A204.1 (cell line): ENCODE data around the gene C1orf35.
A peak's percentile ranks its signal among the peaks of the same experiment; 100 is the strongest.

Experiments
- FAIRE-seq: peaks from 2 replicates; lab custom pipeline; 2012; peaks lifted over from hg19 to GRCh38; lab: Jason Lieb, UNC

Gene C1orf35

GRCh38 chr1:228109073-228109961 is 6.2 kb upstream of the C1orf35 start, which contains the start of gene MRPL55:
TSS of gene MRPL55 (minus strand) at chr1:228109299. CDS start at chr1:228108260, 1,039 bp downstream.
- FAIRE-seq, result peak; percentile 92

DNA sequence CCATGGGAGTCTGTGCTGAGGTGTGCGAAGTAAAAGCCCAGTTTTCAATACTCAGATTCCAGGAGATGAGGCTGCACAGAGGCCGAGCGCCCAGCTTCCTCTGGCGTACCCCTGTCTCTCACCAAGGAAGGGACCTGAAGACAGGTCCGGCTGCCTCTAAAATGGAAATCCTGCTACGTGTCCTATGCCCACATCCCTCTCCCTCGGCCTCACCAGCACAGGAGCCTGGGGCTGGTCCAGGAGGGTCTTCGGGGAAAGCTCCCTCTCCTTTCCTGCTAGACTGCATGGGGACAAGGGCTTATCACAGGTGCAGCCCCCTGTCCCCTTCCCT is 5.6 kb upstream of the C1orf35 start:
- no peak for FAIRE-seq

DNA sequence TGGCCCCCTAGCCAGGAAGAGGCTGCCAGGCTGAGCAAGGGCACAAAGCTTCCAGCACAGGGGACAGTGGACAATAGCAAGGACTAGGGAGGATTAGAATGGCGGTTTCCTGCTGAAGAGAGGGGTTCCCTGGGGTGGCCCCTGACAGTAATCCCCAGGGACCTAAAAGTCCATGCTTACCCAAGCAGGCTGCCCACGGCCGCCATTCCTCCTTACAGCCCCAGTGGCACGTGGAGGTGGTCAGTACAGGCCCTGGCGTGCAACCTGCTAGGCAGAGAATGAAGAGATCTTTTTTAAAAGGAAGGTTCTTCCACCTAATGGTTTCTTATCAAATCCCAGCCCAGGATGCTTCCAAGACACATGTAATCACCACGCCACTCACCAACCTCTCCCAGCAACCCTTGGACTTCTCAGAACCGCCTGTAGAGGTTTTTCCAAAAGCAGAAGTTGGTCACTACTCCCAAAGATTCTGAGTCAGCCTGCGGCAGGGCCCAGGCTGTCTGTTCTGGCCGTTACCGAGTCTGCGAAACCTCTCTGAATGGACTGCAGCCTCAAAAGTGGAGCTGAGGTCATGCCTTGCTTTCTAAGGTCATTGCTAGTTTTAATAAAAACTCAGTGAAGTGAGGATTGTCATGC is 5.0 kb upstream of the C1orf35 start:
- FAIRE-seq, result no peak

- FAIRE-seq, result no peak
These were observed 4.5 kb upstream of the C1orf35 start for GRCh38 chr1:228107636-228108035.

GRCh38 chr1:228106800-228107054 is 3.6 kb upstream of the C1orf35 start:
- FAIRE-seq, result no peak

DNA sequence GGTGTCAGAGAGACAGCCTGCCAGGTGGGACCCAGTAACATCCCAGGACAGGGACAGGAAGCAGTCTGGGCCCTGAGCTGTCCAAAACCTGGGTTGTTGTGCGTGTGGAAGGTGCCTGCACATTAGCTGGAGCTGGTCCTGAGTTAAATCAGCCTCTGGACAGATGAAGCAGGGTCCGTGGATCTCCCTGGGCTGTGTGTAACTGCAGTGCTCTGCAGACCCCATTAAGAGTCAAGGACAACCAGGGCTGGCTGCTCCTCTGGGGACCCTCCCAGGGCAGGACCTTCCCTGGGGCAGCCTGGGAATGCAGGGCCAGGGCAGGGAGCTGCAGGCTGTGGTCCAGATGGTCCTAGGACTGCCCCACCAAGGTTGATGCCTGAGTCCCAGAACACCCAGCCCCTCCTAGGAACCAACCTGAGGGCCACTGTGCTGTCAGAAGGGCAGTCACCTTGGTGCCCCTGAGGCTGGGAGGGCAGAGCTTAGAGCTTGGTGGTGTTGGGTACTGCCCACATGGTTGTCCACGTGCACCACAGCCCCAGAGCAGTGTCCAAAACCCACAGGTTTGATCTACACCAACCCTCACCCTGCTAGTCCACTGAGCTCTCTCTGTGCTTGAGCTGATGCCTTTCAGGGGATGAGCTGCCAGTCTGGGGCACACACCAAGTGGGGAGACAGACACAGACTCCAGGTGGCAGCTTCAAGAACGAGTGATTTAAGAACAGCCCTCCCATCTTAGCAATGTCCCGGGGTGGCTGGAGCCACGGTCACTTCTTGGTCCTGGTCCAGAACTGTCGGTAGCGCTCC is 3.1 kb upstream of the C1orf35 start:
- no peak for FAIRE-seq

GRCh38 chr1:228105270-228105995 is 2.3 kb upstream of the C1orf35 start:
- FAIRE-seq, result no peak

DNA sequence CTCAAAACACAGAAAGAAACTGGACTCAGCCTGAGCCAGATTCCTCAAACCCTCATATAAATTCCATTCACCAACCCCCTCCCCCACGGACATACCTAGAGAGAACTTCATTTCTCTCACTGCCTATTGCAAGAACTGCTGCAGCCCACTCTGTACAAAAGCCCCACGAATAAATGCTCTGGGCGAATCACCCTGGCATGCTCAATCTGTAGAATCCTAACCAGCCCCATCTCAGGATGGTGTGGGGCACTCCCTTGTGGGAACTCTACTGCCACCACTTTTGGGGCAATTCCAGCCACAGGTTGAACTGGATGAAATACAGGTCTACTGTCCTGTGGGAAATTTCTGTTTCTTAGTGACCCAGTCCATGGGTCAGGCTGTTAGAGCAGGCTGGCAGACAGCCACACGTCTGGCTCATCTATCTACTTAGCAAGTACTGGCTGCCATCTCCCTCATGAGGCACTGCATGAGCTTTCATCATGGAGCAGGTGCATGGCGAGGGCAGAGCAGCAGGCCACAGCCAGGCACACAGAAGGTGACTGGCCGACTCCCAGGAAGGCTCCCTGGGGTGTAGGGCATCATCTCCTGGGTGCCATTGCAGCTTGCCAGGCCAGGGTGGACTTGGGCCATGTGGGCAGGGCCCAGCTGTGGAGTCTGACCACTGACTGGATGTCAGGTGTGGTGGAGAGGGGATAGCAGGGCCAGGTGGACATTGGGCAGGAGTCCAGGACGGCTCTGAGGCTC is 1.6 kb upstream of the C1orf35 start:
- no peak for FAIRE-seq

DNA sequence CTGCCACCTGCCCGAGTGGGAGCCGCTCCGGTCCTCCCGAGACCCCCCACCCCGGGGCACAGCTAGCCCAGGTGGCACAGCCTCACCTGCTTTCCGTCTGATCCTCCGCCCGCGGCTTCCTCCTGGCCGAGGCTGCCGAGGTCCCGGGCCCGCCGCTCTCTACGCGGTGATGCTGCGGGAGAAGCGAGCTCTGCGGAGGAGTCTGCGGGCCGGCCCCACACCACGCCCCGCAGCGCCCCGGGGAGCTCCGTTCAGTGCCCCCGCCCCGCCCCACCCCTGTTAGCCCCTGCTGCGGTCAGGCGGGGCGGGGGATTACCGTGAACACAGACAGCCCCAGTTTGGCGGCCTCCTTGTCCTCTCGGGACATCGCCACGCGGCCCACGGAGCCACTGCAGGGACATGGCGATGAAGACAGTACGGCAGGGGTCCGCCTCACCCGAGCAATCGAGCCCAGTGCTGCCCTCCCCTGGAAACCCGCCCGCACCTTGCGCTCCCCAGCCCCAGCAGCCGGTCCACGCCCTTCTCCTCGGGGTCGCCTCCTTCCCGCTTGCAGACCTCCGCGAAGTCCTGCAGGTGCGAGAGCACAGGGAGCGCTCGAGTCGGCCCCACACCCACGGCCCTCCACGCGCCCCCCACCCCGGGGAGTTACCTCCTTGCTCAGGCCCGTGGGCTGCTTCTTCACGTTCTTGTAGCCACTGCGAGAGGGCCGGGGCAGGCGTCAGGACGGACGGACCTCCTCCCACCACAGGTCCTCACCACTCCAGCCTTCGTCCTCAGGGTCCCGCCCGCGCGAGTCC is 933 bp downstream of the C1orf35 start:
- FAIRE-seq, result no peak

DNA sequence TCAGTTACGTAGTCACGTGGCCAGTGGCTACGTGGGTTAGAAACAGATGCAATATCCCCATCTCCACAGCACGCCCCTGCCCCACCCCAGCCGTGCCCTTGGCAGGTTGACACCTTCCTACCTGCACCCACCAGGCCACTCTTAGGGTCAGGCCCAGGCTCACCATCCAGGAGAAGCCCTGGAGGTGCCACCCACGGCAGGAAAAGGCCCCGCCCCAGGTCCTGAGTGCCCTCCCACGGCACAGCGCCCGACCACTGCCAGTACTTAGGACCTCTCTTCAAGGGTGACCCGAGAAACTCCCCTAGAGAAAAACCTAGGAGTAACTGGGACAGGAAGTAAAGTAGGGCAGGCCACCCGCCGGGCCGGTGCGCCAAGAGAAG is 1.5 kb downstream of the C1orf35 start:
- no peak for FAIRE-seq

DNA sequence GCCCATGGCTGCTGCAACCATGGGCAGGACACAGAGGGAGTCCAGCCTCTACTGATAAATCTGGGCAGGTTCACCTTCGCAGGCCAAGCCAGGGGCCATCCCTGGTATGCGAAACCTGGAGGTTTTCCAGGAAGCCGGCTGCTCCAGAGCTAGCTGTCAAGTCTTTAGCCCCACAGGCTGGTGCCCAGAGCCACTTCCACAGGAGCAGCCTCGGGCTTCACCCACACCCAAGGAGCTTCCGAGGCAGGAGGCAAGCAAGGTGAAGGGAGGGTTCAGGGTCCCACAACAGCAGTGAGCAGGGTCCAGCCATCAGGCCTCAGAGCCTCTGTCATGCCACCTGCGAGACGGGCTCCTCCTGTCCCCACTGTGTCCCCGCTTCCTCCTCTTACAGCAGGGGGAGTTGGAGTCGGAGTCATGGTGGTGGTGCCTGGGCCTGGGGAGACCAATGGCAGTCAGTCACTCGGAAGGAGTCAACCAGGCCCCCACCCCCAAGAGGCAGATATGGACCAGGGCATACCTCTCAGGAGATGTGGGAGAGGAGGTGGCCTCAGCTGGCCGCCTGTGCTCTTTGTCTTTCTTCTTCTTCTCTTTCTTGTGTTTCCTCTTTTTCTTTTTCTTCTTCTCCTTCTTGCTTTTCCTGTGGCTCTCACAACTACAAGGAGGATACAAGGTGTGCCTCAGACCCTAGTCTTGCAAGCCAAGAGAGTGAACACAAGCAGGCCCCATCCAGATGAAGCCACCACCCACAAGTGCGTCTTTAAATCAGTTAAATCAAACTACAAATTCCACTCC is 2.1 kb downstream of the C1orf35 start:
- FAIRE-seq, result no peak

DNA sequence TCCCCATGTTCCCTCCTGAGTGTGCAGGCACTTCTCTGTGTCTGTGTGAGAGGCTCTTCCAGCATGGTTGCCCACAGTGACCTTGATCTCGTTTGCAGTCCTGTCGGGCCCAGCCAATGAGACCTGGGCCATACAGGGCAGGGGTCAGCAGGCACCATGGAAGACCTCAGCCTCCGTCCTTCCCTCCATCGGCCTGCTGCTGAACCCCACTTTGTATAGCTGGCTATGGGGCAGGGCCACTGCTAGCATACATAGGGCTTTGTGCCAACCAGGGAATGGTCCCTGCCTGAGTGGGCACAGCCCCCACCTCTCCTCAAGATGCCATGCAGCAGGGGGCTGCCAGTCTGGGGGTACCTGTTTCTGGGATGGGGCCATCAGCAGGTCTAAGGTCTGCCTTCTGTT is 3.8 kb downstream of the C1orf35 start:
- no peak for FAIRE-seq

- FAIRE-seq, result no peak
These were observed 4.7 kb downstream of the C1orf35 start for GRCh38 chr1:228098323-228098931.

GRCh38 chr1:228097333-228098081 is 5.6 kb downstream of the C1orf35 start:
- FAIRE-seq, result no peak

GRCh38 chr1:228096416-228097332 is 6.5 kb downstream of the C1orf35 start:
- no peak for FAIRE-seq

DNA sequence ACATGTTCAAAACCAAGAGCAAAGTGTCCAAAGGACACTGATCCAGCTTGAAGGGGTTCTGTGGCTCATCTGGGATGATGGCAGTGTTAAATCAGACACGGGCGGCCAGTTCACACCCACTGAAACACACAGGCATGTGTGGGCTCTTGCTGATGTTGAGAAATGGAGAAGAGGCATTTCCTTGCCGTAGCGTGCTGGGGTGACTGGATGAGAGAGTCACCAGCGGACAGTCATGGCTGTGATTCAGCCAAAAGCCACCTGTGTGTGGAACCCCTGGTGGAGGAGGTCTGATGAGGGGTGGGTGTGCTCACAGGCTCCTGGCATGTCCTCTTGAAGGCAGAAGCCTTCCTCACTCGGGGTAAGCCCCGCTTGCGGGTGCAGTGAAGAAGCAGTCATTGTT is 7.2 kb downstream of the C1orf35 start:
- FAIRE-seq, result no peak

- FAIRE-seq, result no peak
These were observed 8.0 kb downstream of the C1orf35 start for GRCh38 chr1:228095161-228095560.

DNA sequence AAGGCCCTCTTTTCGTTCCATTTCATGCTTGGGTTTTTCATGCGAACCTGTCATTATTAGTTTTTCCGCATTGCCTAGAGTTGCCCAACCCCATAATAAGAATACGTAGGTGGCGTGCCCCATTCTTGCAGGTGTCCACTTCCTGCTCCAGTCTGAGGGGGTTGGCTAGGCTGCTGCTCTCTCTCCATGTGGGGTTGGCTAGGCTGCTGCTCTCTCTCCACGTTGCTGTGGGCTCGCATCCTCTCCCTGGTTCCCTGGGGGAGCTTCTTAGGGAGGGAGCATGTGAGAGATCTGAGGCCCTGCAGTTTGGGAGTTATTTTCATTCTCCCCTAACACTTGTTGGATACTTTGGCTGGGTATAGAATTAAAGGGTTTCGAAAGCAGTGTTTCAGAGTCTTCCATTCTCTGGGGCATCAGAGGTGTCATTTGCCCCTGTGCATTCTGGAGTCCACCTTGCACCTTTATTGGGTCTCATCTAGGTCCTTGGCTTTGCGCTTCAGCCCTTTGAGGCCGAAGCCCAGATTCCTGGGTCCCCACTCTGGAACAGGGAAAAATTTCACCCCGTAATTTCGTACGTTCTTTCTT is 8.6 kb downstream of the C1orf35 start:
- FAIRE-seq, result no peak
